HK-2 (cell line): Measurements from ENCODE around the gene CYP21A2.
"Not testable (repeated sequence)": the region's sequence is repeated elsewhere in the genome, so short reads cannot be mapped to it uniquely, and the experiment has no call there.

Experiments
- DNase-seq: peaks from one replicate; pipeline ENCODE4 v3.0.0-alpha.2; 2018; ENCODE audit not compliant: unreplicated experiment

CYP21A2 gene

DNA sequence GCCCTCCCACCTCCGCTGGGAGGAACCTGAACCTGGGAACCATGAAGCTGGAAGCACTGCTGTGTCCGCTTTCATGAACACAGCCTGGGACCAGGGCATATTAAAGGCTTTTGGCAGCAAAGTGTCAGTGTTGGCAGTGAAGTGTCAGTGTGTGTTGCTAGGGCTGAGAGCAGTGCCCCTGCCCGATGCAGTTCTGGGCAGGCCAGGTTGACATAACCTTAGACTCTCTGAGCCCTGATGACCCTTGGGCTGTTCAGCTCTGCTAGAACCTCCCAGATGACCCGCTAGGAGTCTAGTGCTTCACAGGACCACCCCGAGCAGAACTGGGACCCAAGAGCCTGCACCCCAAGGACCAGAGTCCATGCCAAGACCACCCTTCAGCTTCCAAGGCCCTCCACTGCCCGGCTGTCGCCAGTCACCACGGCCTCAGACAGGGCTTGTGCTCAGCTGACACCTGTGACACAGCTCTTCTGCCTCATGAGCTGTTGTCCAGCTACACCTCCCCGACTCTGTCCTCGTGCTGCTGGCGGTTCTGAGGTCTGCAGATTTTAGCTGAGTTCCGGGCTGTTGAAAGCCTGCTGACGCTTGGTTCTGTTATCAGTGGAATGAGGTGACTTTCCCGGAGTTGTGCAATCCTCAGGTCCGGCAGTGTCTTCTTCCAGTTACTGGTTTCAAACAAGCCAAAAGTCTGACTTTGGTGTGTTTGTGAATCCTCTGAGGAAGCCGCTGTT, 2.8 kb upstream of the CYP21A2 start:
- DNase-seq = not testable (repeated sequence)

DNA sequence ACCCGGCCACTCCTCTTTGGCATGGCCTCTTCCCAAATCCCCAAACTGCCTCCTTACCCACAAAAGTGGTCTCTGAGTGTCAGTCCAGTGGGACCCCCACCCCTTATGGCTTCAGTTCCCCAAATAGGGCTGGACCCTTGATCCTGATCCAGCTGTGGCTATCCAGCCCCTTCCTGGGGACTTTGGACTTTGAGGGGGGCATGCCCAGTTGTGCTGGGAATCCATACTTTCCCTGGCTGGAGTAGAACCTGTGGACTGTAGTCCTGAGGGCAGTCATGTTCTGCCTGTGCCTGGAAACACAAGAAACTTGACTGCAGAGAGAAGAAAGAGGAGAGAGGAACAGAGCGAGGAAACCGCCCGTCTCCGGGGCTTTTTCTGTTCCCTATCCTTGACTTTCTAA, 1.1 kb upstream of the CYP21A2 start:
- not testable (repeated sequence) for DNase-seq

DNA sequence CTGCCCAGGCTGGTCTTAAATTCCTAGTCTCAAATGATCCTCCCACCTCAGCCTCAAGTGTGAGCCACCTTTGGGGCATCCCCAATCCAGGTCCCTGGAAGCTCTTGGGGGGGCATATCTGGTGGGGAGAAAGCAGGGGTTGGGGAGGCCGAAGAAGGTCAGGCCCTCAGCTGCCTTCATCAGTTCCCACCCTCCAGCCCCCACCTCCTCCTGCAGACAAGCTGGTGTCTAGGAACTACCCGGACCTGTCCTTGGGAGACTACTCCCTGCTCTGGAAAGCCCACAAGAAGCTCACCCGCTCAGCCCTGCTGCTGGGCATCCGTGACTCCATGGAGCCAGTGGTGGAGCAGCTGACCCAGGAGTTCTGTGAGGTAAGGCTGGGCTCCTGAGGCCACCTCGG, 663 bp downstream of the CYP21A2 start:
- DNase-seq = not testable (repeated sequence)

DNA sequence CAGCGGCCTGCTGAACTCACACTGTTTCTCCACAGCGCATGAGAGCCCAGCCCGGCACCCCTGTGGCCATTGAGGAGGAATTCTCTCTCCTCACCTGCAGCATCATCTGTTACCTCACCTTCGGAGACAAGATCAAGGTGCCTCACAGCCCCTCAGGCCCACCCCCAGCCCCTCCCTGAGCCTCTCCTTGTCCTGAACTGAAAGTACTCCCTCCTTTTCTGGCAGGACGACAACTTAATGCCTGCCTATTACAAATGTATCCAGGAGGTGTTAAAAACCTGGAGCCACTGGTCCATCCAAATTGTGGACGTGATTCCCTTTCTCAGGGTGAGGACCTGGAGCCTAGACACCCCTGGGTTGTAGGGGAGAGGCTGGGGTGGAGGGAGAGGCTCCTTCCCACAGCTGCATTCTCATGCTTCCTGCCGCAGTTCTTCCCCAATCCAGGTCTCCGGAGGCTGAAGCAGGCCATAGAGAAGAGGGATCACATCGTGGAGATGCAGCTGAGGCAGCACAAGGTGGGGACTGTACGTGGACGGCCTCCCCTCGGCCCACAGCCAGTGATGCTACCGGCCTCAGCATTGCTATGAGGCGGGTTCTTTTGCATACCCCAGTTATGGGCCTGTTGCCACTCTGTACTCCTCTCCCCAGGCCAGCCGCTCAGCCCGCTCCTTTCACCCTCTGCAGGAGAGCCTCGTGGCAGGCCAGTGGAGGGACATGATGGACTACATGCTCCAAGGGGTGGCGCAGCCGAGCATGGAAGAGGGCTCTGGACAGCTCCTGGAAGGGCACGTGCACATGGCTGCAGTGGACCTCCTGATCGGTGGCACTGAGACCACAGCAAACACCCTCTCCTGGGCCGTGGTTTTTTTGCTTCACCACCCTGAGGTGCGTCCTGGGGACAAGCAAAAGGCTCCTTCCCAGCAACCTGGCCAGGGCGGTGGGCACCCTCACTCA, 1.4 kb downstream of the CYP21A2 start:
- DNase-seq = not testable (repeated sequence)

DNA sequence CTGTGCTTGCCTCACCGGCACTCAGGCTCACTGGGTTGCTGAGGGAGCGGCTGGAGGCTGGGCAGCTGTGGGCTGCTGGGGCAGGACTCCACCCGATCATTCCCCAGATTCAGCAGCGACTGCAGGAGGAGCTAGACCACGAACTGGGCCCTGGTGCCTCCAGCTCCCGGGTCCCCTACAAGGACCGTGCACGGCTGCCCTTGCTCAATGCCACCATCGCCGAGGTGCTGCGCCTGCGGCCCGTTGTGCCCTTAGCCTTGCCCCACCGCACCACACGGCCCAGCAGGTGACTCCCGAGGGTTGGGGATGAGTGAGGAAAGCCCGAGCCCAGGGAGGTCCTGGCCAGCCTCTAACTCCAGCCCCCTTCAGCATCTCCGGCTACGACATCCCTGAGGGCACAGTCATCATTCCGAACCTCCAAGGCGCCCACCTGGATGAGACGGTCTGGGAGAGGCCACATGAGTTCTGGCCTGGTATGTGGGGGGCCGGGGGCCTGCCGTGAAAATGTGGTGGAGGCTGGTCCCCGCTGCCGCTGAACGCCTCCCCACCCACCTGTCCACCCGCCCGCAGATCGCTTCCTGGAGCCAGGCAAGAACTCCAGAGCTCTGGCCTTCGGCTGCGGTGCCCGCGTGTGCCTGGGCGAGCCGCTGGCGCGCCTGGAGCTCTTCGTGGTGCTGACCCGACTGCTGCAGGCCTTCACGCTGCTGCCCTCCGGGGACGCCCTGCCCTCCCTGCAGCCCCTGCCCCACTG, 2.3 kb downstream of the CYP21A2 start:
- DNase-seq = not testable (repeated sequence)

DNA sequence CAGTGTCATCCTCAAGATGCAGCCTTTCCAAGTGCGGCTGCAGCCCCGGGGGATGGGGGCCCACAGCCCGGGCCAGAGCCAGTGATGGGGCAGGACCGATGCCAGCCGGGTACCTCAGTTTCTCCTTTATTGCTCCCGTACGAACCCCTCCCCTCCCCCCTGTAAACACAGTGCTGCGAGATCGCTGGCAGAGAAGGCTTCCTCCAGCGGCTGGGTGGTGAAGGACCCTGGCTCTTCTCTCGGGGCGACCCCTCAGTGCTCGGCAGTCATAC, 2.8 kb downstream of the CYP21A2 start:
- not testable (repeated sequence) for DNase-seq

DNA sequence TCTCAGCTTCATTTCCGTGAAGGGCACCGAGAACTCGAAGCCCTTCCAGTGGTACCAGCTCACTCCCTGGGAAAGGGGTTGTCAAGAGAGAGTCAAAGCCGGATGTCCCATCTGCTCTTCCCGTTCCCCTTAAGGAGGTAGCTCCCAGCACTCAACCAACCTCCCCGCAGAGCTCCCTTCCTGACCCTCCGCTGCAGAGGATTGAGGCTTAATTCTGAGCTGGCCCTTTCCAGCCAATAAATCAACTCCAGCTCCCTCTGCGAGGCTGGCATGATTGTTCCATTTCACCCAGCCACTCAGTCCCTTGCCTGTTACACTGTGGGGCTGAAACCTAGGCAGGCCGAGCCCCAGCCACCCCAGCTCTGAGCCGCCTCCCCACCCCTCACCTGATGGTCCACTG, 3.2 kb downstream of the CYP21A2 start:
- DNase-seq = not testable (repeated sequence)

DNA sequence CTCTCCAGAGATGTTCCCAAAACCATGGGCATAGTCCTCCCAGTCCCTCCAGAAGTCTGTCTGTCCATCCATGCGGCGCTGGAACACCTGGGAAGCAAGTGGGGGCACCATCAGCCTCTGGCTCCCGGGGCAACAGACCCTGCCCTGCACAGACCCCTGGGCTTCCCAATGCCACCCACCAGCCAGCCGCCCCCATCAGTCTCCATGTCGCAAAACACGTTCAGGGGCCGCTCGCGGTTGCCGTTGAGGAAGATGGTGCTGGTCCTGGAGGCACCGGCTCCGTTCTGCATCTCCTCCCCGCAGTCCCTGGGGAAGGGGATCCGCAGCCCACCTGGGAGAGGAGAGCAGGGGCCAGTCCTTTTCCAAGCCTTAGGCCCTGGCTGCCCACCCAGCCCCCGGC, 4.1 kb downstream of the CYP21A2 start:
- not testable (repeated sequence) for DNase-seq

DNA sequence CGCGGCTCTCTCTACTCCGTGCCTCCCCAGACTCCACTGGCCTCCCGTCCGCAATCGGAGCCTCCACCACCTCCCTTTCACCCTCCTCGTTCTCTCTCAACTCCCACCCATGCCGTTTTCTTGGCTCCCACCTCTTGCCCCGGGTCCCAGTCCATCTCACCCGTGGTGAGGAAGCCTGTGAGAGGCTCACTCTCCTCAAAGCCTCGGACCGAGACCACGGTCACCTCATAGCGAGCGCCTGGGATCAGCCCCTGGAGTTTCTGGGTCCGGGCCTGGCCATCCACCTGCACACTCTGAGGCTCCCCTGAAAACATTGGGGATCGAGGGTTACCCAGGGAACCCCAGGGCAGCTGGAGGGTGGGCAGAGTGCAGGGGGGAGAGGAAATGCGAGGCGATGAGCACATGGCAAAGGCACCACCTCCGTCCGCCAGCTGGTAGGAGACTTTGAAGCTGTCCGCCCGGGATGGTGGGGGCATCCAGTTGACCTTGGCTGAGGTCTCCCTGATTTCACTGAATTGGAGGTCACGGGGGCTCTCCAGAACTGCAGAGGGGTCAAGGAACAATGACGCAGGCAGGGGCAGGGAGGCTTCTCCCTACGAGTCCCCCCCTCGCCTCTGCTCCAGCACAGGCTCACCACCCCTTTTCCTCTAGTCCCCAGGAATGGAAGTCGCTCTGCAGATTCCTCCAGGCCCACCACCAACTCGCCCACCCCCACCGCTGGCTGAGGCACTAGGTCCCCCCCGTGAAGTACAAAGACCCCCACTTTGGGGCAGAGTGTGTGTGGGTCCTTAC, 5.6 kb downstream of the CYP21A2 start:
- not testable (repeated sequence) for DNase-seq

DNA sequence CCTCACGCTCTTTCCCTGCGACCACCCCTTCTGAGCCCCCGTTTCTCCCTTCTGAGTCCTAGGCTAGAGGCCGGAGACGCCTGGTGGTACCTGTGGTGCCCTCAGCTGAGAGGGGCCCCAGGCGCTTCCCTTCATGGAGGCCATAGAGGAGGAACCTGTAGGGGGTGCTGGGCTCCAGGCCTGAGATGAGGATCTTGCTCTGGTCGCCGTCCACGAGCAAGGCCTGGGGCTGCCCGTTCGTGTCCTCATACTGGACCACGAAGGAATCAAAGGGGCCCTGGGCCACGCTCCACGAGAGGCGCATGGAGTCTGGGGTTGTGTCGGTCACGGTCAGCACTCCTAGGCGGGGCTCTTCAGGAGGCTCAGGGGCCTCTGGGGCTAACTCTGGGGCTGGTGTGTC, 6.7 kb downstream of the CYP21A2 start:
- not testable (repeated sequence) for DNase-seq

DNA sequence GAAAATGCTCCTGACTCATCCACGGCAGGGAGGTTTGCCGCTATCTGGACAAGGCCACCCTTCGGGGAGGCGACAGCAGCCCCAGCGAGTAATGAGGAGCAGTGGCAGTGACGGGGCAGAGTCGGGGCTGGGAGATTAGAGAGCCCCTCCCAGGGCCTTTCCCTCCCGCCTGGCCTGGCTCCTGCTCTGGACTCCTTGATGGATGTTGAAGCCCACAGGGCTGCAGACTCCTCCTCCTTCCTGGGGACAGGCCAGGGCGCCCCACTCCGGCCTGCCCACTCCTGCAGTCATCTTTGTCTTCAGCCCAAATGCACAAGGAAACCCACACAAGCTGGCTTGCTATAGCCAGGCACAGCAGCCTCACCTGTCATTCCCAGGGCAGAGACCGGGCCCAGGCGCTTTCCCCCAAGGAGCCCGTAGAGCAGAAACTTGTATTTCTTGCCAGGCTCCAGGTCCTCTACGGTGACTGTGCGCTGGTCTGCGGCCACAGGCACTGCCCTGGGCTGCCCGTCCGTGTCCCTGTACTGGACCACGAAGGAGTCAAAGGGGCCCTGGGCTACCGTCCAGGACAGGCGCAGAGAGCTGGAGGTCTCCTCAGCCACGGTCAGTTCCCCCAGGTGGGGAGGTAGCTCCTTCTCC, 7.7 kb downstream of the CYP21A2 start:
- DNase-seq = no peak

DNA sequence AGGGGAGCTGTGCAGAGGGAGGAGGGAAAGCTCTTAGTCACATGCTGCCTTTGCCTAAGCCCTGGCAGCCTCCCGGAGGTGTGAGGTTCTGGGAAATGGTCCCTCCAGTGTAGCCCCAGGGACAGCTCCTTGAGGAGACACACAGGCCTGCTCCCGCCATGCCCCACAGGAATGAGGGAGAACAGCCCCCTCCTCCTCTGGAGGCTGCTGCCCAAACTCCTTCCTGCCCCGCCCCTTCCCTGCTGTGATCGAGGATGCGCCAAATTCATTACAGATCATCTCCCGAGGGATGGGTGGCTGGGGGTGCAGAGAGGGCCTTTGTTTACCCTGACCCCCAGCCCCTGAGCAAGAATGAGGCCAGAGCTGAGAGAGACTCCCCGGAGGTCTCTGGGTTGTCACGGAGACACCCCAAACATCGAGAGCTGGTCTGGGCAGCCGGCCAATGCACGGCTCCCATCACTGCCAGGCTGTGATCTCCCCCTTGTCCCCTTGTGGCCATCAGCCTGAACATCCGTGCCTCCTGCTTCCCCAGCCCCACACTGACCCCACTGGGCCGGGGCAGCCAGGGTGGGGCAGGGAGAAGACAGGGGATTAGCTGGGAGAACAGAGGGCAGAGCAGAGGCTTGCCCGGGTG, 8.4 kb downstream of the CYP21A2 start:
- DNase-seq = no peak

DNA sequence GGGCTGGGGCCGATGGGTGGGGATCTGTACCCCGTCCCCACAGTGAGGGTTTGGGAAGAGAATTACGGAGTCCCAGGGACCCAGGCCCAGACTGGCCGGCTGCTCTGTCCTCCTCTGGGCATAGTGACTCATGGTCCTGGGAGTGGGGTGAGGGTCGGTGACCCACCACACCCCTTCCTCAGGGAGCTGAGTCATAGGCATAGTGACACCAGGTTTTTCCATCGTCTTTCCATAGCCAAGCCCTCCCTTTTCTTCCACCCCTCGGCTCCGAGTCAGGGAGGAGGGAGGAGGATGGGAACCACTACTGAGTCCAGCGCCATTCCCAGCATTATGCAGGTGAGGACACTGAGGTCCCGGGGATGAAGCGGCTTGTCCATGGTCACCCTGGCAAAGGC, 8.9 kb downstream of the CYP21A2 start:
- no peak for DNase-seq

DNA sequence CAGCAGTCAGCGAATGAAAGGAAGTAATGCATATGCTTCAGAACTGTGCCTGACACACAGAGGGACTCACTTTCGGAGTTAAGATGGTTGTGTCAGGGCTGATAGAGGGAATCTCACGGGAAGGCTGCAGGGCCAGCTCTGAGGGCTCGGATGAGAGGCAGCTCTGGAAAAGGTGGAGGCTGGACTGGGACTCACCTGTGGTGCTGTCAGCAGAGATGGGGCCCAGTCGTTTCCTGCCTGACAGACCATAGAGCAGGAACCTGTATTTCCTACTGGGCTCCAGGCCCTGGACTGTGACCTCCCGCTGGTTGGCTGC, 9.3 kb downstream of the CYP21A2 start:
- no peak for DNase-seq

DNA sequence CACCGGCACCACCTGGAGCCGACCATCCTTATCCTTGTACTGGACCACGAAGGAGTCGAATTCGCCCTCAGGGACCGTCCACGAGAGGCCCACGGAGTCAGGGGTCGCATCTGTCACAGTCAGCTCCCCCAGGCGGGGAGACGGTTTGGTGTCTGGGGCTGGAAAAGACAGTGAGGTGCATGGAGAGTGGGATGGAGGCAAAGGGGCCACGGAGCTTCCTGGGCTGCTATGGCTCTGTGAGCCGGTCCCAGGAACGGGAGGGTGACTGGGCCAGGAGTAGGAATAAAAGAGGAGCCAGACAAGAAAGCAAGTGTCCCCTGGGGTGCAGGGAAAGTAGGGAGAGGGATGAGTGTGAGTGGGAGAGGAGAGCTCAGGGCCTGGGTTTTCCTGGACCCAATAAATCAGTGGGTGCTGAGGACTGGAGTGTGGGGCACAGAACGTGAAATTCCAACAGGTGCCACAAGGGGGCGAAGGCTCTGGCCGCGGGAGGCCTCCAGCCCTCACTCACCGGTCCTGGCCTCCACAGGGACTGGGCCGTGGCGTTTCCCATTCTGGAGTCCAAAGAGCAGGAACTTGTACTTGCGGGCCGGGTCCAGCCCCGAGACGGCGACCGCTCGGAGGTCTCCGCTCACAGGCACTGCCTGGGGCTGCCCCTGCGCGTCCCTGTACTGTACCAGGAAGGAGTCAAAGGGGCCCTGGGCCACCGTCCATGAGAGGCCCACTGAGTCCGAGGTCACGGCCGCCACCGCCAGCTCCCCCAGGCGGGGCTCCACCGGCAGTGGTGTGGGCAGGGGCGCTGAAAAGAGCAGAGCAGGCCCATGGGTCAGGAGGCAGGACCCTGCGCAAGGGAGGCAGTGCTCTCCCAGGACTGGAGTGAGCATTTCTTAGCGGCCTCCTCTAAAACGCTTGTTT, 9.9 kb downstream of the CYP21A2 start:
- peak; percentile 71 for DNase-seq

DNA sequence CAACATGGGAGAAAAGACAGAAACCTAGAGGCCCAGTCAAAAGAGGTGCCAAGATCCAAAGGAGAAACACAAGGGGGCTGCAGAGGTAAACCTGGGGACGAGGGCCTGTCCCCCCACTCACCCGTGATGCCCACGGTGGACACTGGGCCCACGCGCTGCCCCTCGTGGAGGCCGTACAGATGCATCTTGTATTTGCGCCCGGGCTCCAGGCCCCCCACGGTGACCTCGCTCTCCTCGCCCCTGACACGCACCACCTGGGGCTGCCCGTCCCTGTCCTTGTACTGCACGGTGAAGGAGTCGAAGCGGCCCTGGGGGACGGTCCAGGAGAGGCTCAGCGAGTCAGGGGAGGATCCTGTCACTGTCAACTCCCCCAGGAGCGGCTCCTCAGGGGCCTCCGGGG, 10.9 kb downstream of the CYP21A2 start:
- DNase-seq = not testable (repeated sequence)

DNA sequence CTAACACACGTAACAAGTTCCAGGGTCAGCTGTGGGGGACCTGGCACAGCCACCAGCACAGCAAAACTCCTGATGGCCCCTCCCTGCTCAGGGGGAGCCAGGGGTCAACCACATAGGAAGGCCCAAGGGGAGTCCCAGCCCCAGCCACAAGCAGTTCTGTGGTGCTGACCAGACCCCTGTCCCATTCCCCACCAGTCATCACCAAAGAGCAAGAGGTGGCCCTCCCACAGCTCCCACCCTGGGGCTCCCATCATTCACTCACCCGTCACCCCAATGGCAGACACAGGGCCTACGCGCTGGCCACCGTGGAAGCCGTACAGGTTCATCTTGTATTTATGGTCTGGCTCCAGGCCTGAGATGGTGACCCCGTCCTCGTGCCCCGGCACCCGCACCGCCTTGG, 11.5 kb downstream of the CYP21A2 start:
- DNase-seq = not testable (repeated sequence)

DNA sequence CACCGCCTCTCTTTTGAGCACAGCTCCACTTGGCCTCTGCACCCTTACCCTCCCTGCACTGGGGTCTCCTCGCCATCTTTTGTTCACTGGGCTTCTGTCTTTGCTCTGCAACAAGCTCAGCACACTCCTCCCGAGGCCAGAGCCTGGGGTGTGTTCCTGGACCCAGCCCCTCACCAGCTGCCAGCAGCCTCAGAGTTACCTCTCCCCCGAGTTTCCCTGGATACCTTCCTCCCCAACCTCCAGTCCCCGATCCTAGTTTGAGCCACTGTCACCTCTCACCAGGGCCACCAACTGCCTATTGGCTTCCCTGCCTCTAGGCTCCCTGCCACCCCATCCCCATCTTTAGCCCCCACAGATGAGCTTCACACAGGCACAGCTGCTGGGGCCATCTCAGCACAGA, 12.3 kb downstream of the CYP21A2 start:
- DNase-seq = no peak

DNA sequence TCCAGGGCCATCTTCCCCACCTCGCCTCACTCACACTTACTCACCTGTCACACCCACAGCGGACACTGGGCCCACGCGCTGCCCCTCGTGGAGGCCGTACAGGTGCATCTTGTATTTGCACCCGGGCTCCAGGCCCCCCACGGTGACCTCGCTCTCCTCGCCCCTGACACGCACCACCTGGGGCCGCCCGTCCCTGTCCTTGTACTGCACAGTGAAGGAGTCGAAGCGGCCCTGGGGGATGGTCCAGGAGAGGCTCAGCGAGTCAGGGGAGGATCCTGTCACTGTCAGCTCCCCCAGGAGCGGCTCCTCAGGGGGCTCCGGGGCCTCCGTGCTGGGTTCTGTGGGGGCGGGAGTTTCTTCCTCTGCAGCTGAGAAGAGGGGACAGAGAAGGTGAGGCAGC, 14.4 kb downstream of the CYP21A2 start:
- not testable (repeated sequence) for DNase-seq

DNA sequence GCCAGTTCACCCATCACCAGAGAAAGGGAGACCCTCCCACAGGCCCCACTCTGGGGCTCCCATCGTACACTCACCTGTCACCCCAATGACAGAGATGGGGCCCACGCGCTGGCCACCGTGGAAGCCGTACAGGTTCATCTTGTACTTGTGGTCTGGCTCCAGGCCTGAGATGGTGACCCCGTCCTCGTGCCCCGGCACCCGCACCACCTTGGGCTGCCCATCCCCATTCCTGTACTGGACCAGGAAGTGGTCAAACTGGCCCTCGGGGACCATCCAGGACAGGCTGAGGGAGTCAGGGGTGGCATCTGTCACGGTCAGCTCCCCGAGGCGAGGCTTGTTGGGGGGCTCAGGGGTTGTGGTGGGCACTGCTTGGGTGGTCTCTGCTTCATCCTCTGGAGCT, 15.1 kb downstream of the CYP21A2 start:
- DNase-seq = not testable (repeated sequence)
